GM18861 (cell line): Measurements from ENCODE around the gene TBCD.

Experiments used
- ATAC-seq: cut with Tn5 transposase; IDR thresholded peaks from one replicate; pipeline ENCODE4 v1.9.1; 2021; ENCODE audit not compliant: unreplicated experiment

TBCD gene

GRCh38 chr17:82849076-82849945, 97.4 kb downstream of the TBCD start:
- ATAC-seq = no peak

- no peak for ATAC-seq
Observed at GRCh38 chr17:82851381-82851780, 99.5 kb downstream of the TBCD start.

- ATAC-seq = no peak
Observed at GRCh38 chr17:82854226-82854625, 102.4 kb downstream of the TBCD start.

GRCh38 chr17:82856361-82856760, 104.5 kb downstream of the TBCD start:
- ATAC-seq = no peak

- no peak for ATAC-seq
Observed at GRCh38 chr17:82858376-82859126, 106.7 kb downstream of the TBCD start.

GRCh38 chr17:82859431-82860403, 107.9 kb downstream of the TBCD start:
- ATAC-seq = peak; percentile 43

- no peak for ATAC-seq
Observed at GRCh38 chr17:82860606-82861392, 108.9 kb downstream of the TBCD start.

DNA sequence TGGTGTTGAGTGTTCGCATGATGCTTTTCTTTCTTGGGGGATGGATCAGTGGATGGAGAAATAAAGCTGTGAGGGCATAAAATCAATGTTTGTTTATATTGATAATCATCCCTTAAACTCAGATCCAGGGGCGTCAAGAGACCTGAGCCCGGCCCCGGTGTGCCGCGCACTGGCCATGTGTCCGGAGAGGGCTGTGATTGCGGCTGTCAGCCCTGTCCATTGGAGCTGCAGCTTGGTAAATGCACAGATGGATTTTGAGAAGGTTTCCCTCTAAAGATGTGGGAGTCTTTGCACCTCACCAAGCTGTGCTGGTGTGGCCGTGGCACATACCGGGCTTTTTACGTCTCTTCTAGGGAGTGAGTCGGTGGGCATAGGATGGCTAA, 109.5 kb downstream of the TBCD start:
- no peak for ATAC-seq

DNA sequence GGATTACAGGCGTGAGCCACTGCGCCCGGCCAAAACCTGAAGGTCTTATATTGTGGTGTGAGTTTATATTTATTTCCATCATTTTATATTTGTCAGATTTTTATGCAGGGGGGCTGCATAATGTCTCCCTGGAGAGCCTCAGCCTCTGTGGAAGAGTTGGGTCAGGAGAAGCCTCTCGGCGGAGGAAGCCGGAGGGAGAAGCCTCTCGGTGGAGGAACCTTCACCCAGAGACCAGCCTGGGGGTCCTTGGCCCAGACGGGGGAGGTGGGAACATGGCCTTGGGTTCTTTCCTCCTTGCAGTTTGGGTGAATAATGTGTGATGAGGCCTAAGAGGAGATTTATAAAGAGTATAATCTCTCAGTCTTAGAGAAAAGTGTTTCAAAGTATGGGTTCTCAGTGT, 110.3 kb downstream of the TBCD start:
- no peak for ATAC-seq

DNA sequence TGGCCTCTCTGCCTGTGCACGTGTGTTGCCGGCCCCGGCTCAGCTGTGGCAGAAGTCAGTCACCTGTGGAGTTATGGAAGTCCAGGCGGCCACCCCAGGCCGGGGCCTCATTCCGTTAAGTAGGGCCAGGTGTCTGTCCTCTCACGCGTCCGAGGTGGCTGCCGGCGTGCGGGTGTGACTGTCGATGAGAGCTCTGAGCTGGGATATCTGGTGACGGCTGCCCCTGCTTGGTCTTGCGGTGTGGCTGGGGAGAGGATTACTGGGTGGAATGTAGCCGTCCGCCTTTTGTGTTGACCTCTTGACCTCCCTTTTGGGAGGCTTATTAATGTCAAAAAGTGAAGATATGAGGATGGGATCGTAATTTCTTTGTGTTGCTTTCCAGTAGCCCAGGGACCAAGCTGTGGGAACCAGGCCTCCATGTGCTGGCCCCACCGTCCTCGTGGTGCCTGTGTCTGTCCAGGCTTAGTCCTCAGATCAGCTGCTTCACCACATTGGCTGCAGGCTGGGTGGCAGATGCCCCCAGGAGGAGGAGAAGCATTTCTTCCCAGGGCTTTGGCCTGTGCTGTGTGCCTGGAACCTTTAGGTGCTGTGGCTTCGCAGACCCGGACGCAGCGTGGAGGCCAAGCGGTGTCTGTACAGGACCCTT, 111.0 kb downstream of the TBCD start:
- ATAC-seq = no peak

DNA sequence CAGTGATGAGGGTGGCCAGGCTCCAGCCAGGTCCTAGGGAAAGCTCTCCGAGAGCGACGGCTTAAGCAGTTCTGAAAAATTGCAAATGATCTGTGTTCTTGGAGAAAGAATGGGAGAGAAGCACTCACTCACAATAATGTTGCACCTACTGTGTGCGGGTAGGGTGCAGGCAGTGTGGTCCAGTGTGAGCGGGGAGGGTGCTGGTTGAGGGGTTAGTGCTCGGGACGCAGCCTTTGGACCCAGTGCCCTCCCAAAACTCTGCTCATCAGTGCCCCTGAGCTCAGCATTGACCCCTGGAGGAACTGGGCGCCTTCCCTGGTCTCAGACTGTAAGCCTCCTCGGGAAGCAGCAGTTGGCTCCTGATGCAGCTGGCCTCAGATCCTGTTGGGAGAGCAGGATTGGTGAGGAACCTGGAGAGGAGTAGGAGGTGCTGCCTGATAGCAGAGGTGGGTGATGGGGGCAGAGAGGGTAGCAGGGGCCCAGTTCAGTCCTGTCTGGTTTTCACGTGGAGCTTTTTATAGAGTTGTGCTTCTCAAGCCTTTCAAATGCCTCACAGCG, 111.6 kb downstream of the TBCD start:
- no peak for ATAC-seq

GRCh38 chr17:82863941-82864712, 112.3 kb downstream of the TBCD start:
- ATAC-seq = peak; percentile 77

DNA sequence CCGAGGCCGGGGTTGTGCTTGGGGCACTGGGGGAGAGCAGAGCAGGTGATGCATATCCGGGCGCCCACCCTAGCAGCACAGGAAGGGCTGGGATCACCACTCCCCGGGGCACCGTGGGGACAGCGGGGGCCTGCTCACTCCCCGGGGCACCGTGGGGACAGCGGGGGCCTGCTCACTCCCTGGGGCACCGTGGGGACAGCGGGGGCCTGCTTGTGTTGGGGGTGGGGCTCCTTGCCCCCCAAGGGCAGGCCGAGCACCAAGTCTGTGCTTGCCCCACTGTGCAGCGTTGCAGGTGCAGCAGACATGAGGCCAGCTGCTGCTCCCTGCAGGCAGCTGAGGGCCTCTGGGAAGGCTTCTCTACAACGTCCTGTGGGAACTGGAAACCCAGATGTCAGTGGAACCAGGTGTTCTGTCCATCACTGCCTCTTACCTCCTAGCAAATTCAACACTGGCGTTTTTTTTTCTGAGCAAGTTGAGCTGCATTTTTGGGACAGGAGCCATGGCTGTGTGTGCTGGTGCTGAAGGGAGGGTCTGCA, 112.9 kb downstream of the TBCD start:
- no peak for ATAC-seq

GRCh38 chr17:82865274-82865673, 113.4 kb downstream of the TBCD start:
- no peak for ATAC-seq

DNA sequence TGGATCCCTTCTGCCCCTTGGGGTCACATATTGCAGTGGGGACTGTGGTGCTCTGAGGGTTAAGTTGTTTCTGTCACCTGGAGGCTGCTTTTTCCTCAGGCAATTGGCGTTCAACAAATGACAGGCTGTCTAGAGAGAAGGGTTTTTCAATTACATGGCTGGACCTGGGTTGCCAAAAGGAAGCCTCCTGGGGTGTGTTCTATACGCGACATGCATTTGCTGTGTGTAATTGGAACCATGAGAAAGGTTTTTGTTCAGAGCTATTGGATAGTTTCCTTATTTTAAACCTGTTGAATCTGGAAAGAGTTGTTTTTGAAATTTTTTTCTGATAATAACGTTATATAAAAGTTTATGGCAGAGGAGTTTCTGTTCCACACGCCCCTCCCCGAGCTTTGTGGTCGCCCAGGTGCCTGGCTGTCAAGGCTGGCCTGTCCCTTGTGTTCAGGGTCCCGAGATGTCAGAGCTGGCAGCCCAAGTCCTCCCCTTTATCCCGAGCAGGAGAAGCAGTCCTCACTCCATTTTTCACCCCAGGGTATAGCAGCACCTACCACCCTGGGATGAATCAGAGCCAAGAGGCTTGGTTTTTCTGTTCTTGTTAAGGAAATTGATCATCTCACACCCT, 114.0 kb downstream of the TBCD start:
- ATAC-seq = no peak

GRCh38 chr17:82866590-82867191, 114.8 kb downstream of the TBCD start:
- no peak for ATAC-seq

GRCh38 chr17:82867763-82868325, 116.0 kb downstream of the TBCD start:
- no peak for ATAC-seq
